ENCODE results near the gene SLU7. TPM values are rescaled to one million over a fixed set of nuclear protein-coding genes. Genes with fewer than 3 reads are reported as not detected.

SLU7 gene
- total and polyA plus RNA-seq, 9 of the 15 experiments (the other 6 are each of a cell fraction or from before 2014, with no cell fraction given) = 42.1 to 65.7 (median 54.8) TPM

GRCh38 chr5:160432196-160432595 is 13.3 kb upstream of the SLU7 start (continued):
- no peak for TF ChIP-seq ZMIZ1 (IDR thresholded peaks at IDR 0.05; ENCODE audit: low read depth in 2 of 2, low read length in 2 of 2)
- TF ChIP-seq, protein P1, sequence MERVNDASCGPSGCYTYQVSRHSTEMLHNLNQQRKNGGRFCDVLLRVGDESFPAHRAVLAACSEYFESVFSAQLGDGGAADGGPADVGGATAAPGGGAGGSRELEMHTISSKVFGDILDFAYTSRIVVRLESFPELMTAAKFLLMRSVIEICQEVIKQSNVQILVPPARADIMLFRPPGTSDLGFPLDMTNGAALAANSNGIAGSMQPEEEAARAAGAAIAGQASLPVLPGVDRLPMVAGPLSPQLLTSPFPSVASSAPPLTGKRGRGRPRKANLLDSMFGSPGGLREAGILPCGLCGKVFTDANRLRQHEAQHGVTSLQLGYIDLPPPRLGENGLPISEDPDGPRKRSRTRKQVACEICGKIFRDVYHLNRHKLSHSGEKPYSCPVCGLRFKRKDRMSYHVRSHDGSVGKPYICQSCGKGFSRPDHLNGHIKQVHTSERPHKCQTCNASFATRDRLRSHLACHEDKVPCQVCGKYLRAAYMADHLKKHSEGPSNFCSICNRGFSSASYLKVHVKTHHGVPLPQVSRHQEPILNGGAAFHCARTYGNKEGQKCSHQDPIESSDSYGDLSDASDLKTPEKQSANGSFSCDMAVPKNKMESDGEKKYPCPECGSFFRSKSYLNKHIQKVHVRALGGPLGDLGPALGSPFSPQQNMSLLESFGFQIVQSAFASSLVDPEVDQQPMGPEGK (CRISPR knock-in tag; IDR thresholded peaks at IDR 0.05; ENCODE audit: borderline replicate concordance) = no peak
- TF ChIP-seq BMI1 (IDR thresholded peaks at IDR 0.05; ENCODE audit: low read length) = no peak

- WGBS (ENCODE audit: insufficient coverage, low coverage, missing lambda C conversion rate) = 85% methylated on average over 3 of the region's 4 CpGs
- CTCF ChIA-PET (ENCODE audit: low intra/inter-chr PET ratio) = no interaction called here
- peaks cover 30% of the 10 kb centered on the region for H3K79me2 ChIP-seq (ENCODE audit: control insufficient read depth, insufficient read depth, low read length)
- no peak for TF ChIP-seq CHD2 (IDR thresholded peaks at IDR 0.05; ENCODE audit: low read depth, low read length)
- TF ChIP-seq SMC3 (conservative IDR thresholded peaks at IDR 0.05; ENCODE audit: insufficient read depth, low read depth, low read length) = no peak
- TF ChIP-seq FOXA1 (IDR thresholded peaks at IDR 0.05; ENCODE audit: borderline replicate concordance) = no peak
- no peak for TF ChIP-seq ZNF695 (CRISPR knock-in tag; IDR thresholded peaks at IDR 0.05)
- no peaks in the 10 kb centered on the region for H3K9me1 ChIP-seq (ENCODE audit: control insufficient read depth, insufficient read depth, low read length)
- H2AFZ ChIP-seq (ENCODE audit: low read depth, low read length) = no peak overlapping the region
- H3K9ac ChIP-seq (ENCODE audit: insufficient read depth in 1 of 2, low read depth in 2 of 2, low read length in 2 of 2) = no peak overlapping the region
- POLR2A ChIA-PET = interaction anchor here (1.6 to 2.6 kb wide), 2 partner anchors 9 to 11 kb away, joined by 4 to 12 read pairs; partner anchors contain the start of gene SLU7
- H3K27ac ChIP-seq (ENCODE audit: extremely low read depth, low read depth, low read length) = no peak overlapping the region
- intact Hi-C loops (cut with micrococcal nuclease) (no loop called here), in situ Hi-C loops (cut with MboI) (no loop called here)
- H3K4me2 ChIP-seq (ENCODE audit: insufficient read depth, low read length) = no peak overlapping the region
- peaks cover 67% of the 10 kb centered on the region for H3K36me3 ChIP-seq (ENCODE audit: control insufficient read depth, insufficient read depth, low read length)
- no peak for DNase-seq (ENCODE audit: extremely low read depth in 1 of 4, low spot score in 3 of 4)
- no peaks in the 10 kb centered on the region for H4K20me1 ChIP-seq (replicated peaks; ENCODE audit: control insufficient read depth, insufficient read depth, low read length)
- no peak overlapping the region for H3K4me3 ChIP-seq
- no TSS peak for BruUV-seq (replicated peaks)
- no peak for ATAC-seq
- no peaks in the 10 kb centered on the region for H3K27me3 ChIP-seq (ENCODE audit: control insufficient read depth in 2 of 2, insufficient read depth in 2 of 2, low read length in 2 of 2)
- peaks cover 0 to 15% of the 10 kb centered on the region in 2 experiments; a peak in 2 of 5 replicates for H3K4me1 ChIP-seq (replicated peaks in 1 of 2; ENCODE audit: control insufficient read depth in 2 of 2, insufficient read depth in 2 of 2, low read length in 2 of 2)
- no peaks in the 10 kb centered on the region for H3K9me3 ChIP-seq (replicated peaks; ENCODE audit: control insufficient read depth, insufficient read depth, low read depth, low read length)
- no peak for FAIRE-seq
Measured at GRCh38 chr5:160427607-160428006, 8.7 kb upstream of the SLU7 start.
